Thyroid gland (tissue), 4 donors: ENCODE measurements around the gene LSG1. TPM values are rescaled to one million over a fixed set of nuclear protein-coding genes. Genes with fewer than 3 reads are reported as not detected.

ENCODE experiments used
- DNase-seq, 2 donors: peaks; one replicate each; pipeline ENCODE4 v3.0.0-alpha.2; 2019
- H3K27ac ChIP-seq, 3 donors: fragments of 200-600 bp; sonication (generic); 1 replicate in 2 of 3; 2 replicates in 1 of 3; pipeline ENCODE4 v1.5.1; 2016 to 2019; ENCODE audit warnings: mild to moderate bottlenecking in 1 of 3, moderate library complexity in 1 of 3
- H3K27me3 ChIP-seq: fragments of 200-600 bp; sonication (generic); one replicate; pipeline ENCODE4 v1.5.1; 2019
- H3K36me3 ChIP-seq, 2 donors: fragments of 200-600 bp; sonication (generic); one replicate each; pipeline ENCODE4 v1.5.1; 2016 to 2019
- H3K4me1 ChIP-seq, 2 donors: fragments of 200-600 bp; sonication (generic); one replicate each; pipeline ENCODE4 v1.5.1; 2017 to 2019
- H3K4me3 ChIP-seq, 3 donors: fragments of 200-600 bp; sonication (generic); replicated peaks in 1 of 3; 1 replicate in 2 of 3; 2 replicates in 1 of 3; pipeline ENCODE4 v1.5.1; 2016; ENCODE audit warnings: mild to moderate bottlenecking in 1 of 3
- H3K9me3 ChIP-seq: fragments of 200-600 bp; sonication (generic); one replicate; pipeline ENCODE4 v1.5.1; 2017
- POLR2A ChIP-seq, 2 donors: fragments of 450-650 bp; IDR thresholded peaks; one replicate each; pipeline ENCODE4 v1.6.1; 2017; ENCODE audit warnings: antibody characterized with exemption in 2 of 2, mild to moderate bottlenecking in 2 of 2, moderate library complexity in 1 of 2
- WGBS, 2 donors: methylation state at CpG; one replicate each; pipeline ENCODE4 v1.1.5; 2017; 5-methylcytosine and 5-hydroxymethylcytosine counted together
- intact Hi-C: fragments of 100-400 bp; cut with DNase I; formaldehyde crosslinking; loops from one replicate; pipeline ENCODE4 v1.15.1; 2023
- total RNA-seq, 4 donors: library from RNA; depleted of rRNA; stranded (reverse); fragments of >200 nt; gene quantifications; one replicate each; pipeline ENCODE4 v1.2.3, GENCODE V29; 2016
- TF ChIP-seq, protein P1 (sequence below), 6 experiments: fragments of 200-600 bp in 3 of 6; fragments of 450-650 bp in 3 of 6; sonication (generic) in 3 of 6; IDR thresholded peaks; one replicate each; pipeline ENCODE4 v1.5.1; 2016 to 2019; ENCODE audit warnings: antibody characterized with exemption in 6 of 6, mild to moderate bottlenecking in 2 of 6, inconsistent platforms in 1 of 6, moderate library complexity in 1 of 6

Gene LSG1
- total RNA-seq, 4 donors from 2014 or later: 34.8 to 60.3 (median 49.7) TPM

DNA sequence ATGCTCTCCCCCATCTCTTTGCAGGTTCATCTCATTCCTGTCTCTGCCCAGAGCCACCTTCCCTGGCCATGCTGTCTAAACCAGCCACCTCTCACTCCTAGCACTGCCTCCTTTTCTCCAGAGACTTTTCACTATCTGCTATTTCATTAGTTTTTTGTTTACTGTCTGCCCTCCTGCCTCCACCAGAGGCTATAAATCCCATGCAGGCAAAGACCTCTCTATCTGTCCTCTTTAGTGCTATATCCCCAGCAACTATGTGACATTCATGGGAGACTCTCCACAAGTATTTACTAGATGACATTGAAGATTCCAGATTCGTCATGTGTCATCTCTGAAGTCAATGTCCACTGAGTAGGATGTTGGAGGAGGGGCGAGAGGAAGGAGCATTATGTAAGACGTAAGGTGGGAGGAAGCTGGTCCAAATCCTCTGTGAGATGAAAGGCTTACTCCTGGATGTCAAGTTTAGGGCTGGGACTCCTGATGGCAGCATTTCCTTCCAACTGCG, 10.2 kb upstream of the LSG1 start:
- TF ChIP-seq POLR2A (IDR thresholded peaks at IDR 0.05): no peak
- TF ChIP-seq, protein P1, sequence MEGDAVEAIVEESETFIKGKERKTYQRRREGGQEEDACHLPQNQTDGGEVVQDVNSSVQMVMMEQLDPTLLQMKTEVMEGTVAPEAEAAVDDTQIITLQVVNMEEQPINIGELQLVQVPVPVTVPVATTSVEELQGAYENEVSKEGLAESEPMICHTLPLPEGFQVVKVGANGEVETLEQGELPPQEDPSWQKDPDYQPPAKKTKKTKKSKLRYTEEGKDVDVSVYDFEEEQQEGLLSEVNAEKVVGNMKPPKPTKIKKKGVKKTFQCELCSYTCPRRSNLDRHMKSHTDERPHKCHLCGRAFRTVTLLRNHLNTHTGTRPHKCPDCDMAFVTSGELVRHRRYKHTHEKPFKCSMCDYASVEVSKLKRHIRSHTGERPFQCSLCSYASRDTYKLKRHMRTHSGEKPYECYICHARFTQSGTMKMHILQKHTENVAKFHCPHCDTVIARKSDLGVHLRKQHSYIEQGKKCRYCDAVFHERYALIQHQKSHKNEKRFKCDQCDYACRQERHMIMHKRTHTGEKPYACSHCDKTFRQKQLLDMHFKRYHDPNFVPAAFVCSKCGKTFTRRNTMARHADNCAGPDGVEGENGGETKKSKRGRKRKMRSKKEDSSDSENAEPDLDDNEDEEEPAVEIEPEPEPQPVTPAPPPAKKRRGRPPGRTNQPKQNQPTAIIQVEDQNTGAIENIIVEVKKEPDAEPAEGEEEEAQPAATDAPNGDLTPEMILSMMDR (IDR thresholded peaks at IDR 0.05): no peak
- intact Hi-C loops: loop anchor here (2.0 to 10.0 kb wide), 3 partner anchors 303 to 575 kb away; no protein-coding TSS in a partner anchor
- Histone ChIP-seq H3K27ac (no peak overlapping the region), H3K9me3 (no peaks in the 10 kb centered on the region), H3K36me3 (no peaks in the 10 kb centered on the region), H3K4me1 (peaks cover 9 to 20% of the 10 kb centered on the region in 2 donors), H3K27me3 (no peaks in the 10 kb centered on the region), H3K4me3 (no peak overlapping the region)
- 29 to 37% methylated on average over 4 of the region's 4 CpGs for WGBS, 2 donors
- DNase-seq: no peak

DNA sequence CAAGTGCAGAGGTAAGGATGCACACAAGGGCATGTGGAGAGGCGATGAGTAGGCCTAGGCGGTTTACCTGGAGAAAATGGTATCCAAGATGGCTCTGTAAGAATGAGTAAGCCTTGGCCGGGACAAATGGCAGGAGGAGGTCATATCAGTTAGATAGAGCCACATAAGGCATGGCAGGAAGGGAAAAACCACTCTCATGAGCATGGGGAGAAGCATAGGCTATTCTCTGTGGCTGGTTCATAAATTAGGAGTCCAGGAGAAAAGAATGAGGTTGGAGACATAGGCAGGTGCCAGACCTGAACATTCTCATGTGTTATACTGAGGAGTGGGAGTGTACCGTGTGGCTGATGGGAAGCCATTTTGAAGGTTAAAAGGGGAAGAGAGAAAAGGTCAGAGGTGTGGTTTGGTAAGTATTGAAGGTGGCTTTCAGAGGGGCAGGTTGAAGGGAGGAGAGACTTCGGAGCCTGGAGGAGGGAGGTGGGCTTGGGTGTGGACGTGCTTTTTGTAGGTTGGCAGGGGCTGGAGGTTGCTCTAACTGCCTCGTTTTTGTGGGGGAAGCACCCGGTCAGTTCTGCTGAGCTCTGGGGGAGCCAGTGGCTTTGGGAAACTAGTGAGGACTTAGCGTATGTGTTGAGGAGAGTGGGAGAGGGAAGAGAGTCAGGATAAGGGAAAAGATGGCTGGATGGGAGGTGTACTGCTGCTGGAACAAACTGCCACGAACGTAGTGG, 9.1 kb upstream of the LSG1 start:
- Histone ChIP-seq H3K27ac (no peak overlapping the region), H3K27me3 (no peaks in the 10 kb centered on the region), H3K4me3 (no peak overlapping the region), H3K4me1 (peaks cover 5 to 11% of the 10 kb centered on the region in 2 donors), H3K36me3 (no peaks in the 10 kb centered on the region), H3K9me3 (no peaks in the 10 kb centered on the region)
- DNase-seq: no peak
- TF ChIP-seq POLR2A (IDR thresholded peaks at IDR 0.05): no peak
- TF ChIP-seq, protein P1 (IDR thresholded peaks at IDR 0.05): no peak
- intact Hi-C loops: loop anchor here (5.0 to 10.0 kb wide), 2 partner anchors 304 to 576 kb away; no protein-coding TSS in a partner anchor
- 81% methylated on average over 11 of the region's 11 CpGs for WGBS, 2 donors

DNA sequence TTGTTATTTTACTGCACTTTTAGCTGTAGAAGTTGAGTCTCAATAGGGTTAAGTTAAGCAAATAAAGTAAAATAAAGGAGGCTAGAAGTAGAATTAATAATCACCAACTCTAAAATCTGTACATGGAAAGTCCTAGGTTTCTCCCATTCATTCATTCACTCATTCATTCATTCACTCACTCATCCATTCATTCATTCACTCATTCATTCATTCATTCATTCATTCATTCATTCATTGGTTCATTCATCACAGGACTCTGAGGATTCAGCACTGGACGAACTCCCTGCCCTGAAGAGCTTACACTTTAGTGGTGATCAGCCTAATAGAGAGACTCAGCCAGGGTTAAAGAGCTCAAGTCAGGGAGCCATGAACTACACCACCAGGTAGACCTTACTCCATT, 4.5 kb upstream of the LSG1 start:
- DNase-seq: no peak
- Histone ChIP-seq H3K4me1 (peaks cover 0 to 5% of the 10 kb centered on the region in 2 donors), H3K4me3 (no peak overlapping the region), H3K9me3 (no peaks in the 10 kb centered on the region), H3K27me3 (no peaks in the 10 kb centered on the region), H3K27ac (no peak overlapping the region), H3K36me3 (no peaks in the 10 kb centered on the region)
- intact Hi-C loops: no loop called here
- TF ChIP-seq POLR2A (IDR thresholded peaks at IDR 0.05): no peak
- TF ChIP-seq, protein P1 (IDR thresholded peaks at IDR 0.05): no peak
- 75 to 77% methylated on average over 1 of the region's 1 CpG for WGBS, 2 donors

DNA sequence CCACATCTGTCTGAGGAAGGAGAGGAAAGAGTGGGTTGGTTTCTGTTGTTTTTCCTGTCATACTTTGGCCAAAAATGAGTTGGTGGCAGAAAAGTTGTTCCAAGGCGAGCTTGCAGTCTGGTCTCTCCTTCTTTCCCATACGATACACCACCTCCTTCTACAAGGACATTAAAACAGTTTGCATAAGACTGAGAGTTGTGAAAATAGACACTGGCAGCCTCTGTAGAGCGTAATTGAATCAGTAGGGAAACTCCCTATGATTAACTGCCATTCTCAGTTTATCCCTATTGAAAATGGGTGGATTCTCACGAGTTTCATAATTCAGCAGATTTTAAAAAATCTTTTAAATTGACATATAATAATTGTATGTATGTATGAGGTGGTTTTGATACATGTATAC, 3.7 kb upstream of the LSG1 start:
- TF ChIP-seq, protein P1 (IDR thresholded peaks at IDR 0.05): no peak
- no peak for TF ChIP-seq POLR2A (IDR thresholded peaks at IDR 0.05)
- H3K4me1 ChIP-seq: peaks cover 7 to 13% of the 10 kb centered on the region in 2 donors
- intact Hi-C loops: no loop called here

DNA sequence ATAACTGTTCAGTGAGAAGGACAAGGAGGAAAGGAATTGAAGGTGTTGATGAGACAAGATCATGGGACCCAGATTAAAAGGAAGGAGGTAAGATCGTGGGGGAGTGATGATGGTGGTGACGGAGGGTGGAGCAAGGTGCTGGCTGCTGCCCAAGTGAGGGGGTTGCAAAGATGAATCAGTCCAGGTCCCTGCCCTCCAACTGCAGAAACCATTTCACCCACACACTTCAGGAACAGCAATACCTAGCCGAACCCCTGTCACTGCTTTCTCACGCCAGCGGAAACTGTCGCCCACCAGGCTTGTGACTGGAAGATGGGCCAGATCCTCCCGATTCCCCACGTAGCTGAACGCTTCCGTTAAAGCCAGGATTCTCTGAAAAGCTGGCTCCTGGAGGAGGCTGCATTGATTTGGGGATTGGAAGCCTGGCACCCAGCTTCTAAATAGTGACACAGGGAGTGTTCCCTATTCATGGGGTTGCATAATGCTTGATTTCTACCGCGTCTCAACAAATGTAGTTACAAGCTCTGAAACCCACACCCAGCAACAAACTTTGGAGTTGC, 3.2 kb upstream of the LSG1 start:
- Histone ChIP-seq H3K9me3 (no peaks in the 10 kb centered on the region), H3K4me1 (peaks cover 10 to 17% of the 10 kb centered on the region in 2 donors), H3K36me3 (no peaks in the 10 kb centered on the region), H3K27ac (no peak overlapping the region), H3K4me3 (no peak overlapping the region), H3K27me3 (no peaks in the 10 kb centered on the region)
- DNase-seq: no peak
- intact Hi-C loops: no loop called here
- TF ChIP-seq POLR2A (IDR thresholded peaks at IDR 0.05): no peak
- TF ChIP-seq, protein P1 (IDR thresholded peaks at IDR 0.05): no peak
- 46 to 57% methylated on average over 8 to 12 of the region's 12 CpGs for WGBS, 2 donors

More for the DNA sequence above, 3.7 kb upstream of the LSG1 start:
- 33 to 41% methylated on average over 4 of the region's 4 CpGs for WGBS, 2 donors
- H3K36me3 ChIP-seq: no peaks in the 10 kb centered on the region
- H3K4me3 ChIP-seq: no peak overlapping the region
- no peak overlapping the region for H3K27ac ChIP-seq
- no peaks in the 10 kb centered on the region for H3K9me3 ChIP-seq
- no peak for DNase-seq
- H3K27me3 ChIP-seq: no peaks in the 10 kb centered on the region
